GM23338 (cell line): ENCODE results near the gene AGTR1. TPM values are rescaled to one million over a fixed set of nuclear protein-coding genes. Genes with fewer than 3 reads are reported as not detected.

ENCODE experiments used
- ATAC-seq: fragments of 200-7000 bp; cut with Tn5 transposase; 3 replicates; pipeline ENCODE4 v1.9.1; 2020
- DNase-seq: peaks from one replicate; pipeline ENCODE4 v3.0.0-alpha.2; 2015; ENCODE audit warnings: low spot score
- H2AFZ ChIP-seq: fragments of 200-600 bp; sonication (generic); 2 replicates; pipeline ENCODE4 v1.8.0; 2016; ENCODE audit warnings: antibody characterized with exemption, mild to moderate bottlenecking, moderate library complexity
- H3F3A ChIP-seq: fragments of 200-600 bp; sonication (generic); replicated peaks from 2 replicates; pipeline ENCODE4 v1.8.0; 2017; ENCODE audit warnings: antibody characterized with exemption, mixed run types, low read depth
- H3K27ac ChIP-seq: fragments of 200-600 bp; sonication (generic); 2 replicates; pipeline ENCODE4 v1.6.1; 2016; ENCODE audit warnings: low read depth
- H3K27me3 ChIP-seq: fragments of 200-600 bp; sonication (generic); 2 replicates; pipeline ENCODE4 v1.8.0; 2016; ENCODE audit warnings: mild to moderate bottlenecking, mixed run types, moderate library complexity; ENCODE audit not compliant: insufficient read depth
- H3K36me3 ChIP-seq: fragments of 200-600 bp; sonication (generic); 2 replicates; pipeline ENCODE4 v1.8.0; 2016; ENCODE audit warnings: mild to moderate bottlenecking; ENCODE audit not compliant: insufficient read depth
- H3K4me1 ChIP-seq: fragments of 200-600 bp; sonication (generic); 2 replicates; pipeline ENCODE4 v1.8.0; 2016; ENCODE audit warnings: mild to moderate bottlenecking, moderate library complexity; ENCODE audit not compliant: insufficient read depth
- H3K4me2 ChIP-seq: fragments of 200-600 bp; sonication (generic); 2 replicates; pipeline ENCODE4 v1.7.1; 2017; ENCODE audit warnings: mixed run types
- H3K4me3 ChIP-seq: fragments of 200-600 bp; sonication (generic); 2 replicates; pipeline ENCODE4 v1.6.1; 2016; ENCODE audit warnings: mixed run types
- H3K79me2 ChIP-seq: fragments of 200-600 bp; sonication (generic); replicated peaks from 2 replicates; pipeline ENCODE4 v1.8.0; 2017; ENCODE audit warnings: mild to moderate bottlenecking; ENCODE audit not compliant: insufficient read depth
- H3K9me2 ChIP-seq: fragments of 200-600 bp; sonication (generic); 2 replicates; pipeline ENCODE4 v1.8.0; 2017; ENCODE audit not compliant: insufficient read depth
- H4K20me1 ChIP-seq: fragments of 200-600 bp; sonication (generic); replicated peaks from 2 replicates; pipeline ENCODE4 v1.8.0; 2017; ENCODE audit warnings: mild to moderate bottlenecking; ENCODE audit not compliant: insufficient read depth
- H3K27ac Mint-ChIP-seq: 2 replicates; pipeline ENCODE4 v1.8.0; 2020; ENCODE audit warnings: inconsistent platforms, mild to moderate bottlenecking, moderate library complexity, mixed read lengths
- H3K27me3 Mint-ChIP-seq: 3 replicates; pipeline ENCODE4 v1.8.0; 2022; ENCODE audit warnings: low read depth, mild to moderate bottlenecking, moderate library complexity, mixed read lengths, inconsistent platforms; ENCODE audit not compliant: insufficient read depth, poor library complexity
- H3K36me3 Mint-ChIP-seq: 3 replicates; pipeline ENCODE4 v1.8.0; 2021; ENCODE audit warnings: low read depth, mild to moderate bottlenecking, inconsistent platforms, moderate library complexity, mixed read lengths
- H3K4me1 Mint-ChIP-seq: 3 replicates; pipeline ENCODE4 v1.8.0; 2020; ENCODE audit warnings: mild to moderate bottlenecking, inconsistent platforms, mixed read lengths
- H3K4me3 Mint-ChIP-seq: 3 replicates; pipeline ENCODE4 v1.8.0; 2021; ENCODE audit warnings: moderate library complexity, mild to moderate bottlenecking, inconsistent platforms, mixed read lengths
- H3K9me3 Mint-ChIP-seq: 3 replicates; pipeline ENCODE4 v1.8.0; 2020; ENCODE audit warnings: moderate library complexity, mild to moderate bottlenecking, inconsistent platforms, mixed read lengths
- CREB1 ChIP-seq: fragments of 250-450 bp; sonication (Bioruptor Pico); IDR thresholded peaks from 2 replicates; pipeline ENCODE4 v1.5.0; 2020; ENCODE audit warnings: low read depth, mild to moderate bottlenecking, moderate library complexity
- CTCF ChIP-seq, 2 experiments: fragments of 200-600 bp in 1 of 2; sonication (generic) in 1 of 2; conservative IDR thresholded peaks; 2 replicates each; pipeline versions ENCODE4 v1.5.1 to v1.6.1; 2016 to 2017; ENCODE audit warnings: antibody characterized with exemption in 2 of 2, low read depth in 2 of 2, mild to moderate bottlenecking in 2 of 2, moderate library complexity in 1 of 2
- EZH2 ChIP-seq: fragments of 200-600 bp; sonication (generic); IDR thresholded peaks from one replicate; pipeline ENCODE4 v1.8.0; 2017; ENCODE audit warnings: antibody characterized with exemption, mild to moderate bottlenecking, low read depth; ENCODE audit not compliant: unreplicated experiment
- EZH2phosphoT487 ChIP-seq: fragments of 200-600 bp; sonication (generic); IDR thresholded peaks from one replicate; pipeline ENCODE4 v1.8.1; 2018; ENCODE audit warnings: antibody characterized with exemption; ENCODE audit not compliant: unreplicated experiment
- JUNB ChIP-seq: IDR thresholded peaks from one replicate; pipeline ENCODE4 v1.6.1; 2016; ENCODE audit warnings: antibody characterized with exemption; ENCODE audit not compliant: unreplicated experiment
- NANOG ChIP-seq: IDR thresholded peaks from 2 replicates; pipeline ENCODE4 v1.6.1; 2016; ENCODE audit warnings: antibody characterized with exemption, borderline replicate concordance
- POLR2AphosphoS5 ChIP-seq: IDR thresholded peaks from 2 replicates; pipeline ENCODE4 v1.6.1; 2016; ENCODE audit warnings: antibody characterized with exemption, low read depth
- REST ChIP-seq: IDR thresholded peaks from one replicate; pipeline ENCODE4 v1.6.1; 2018; ENCODE audit warnings: antibody characterized with exemption; ENCODE audit not compliant: unreplicated experiment
- STAT1 ChIP-seq: IDR thresholded peaks from one replicate; pipeline ENCODE4 v1.6.1; 2016; ENCODE audit warnings: antibody characterized with exemption; ENCODE audit not compliant: unreplicated experiment
- ZNF114 ChIP-seq: fragments of 250-450 bp; sonication (Bioruptor Pico); IDR thresholded peaks from 2 replicates; pipeline ENCODE4 v1.5.0; 2020; ENCODE audit warnings: mild to moderate bottlenecking, moderate library complexity
- ZNF331 ChIP-seq: fragments of 250-450 bp; sonication (Bioruptor Pico); IDR thresholded peaks from 2 replicates; pipeline ENCODE4 v1.5.0; 2020; ENCODE audit warnings: low read depth, mild to moderate bottlenecking, moderate library complexity
- ZNF462 ChIP-seq: fragments of 250-450 bp; sonication (Bioruptor Pico); IDR thresholded peaks from 2 replicates; pipeline ENCODE4 v1.5.0; 2020; ENCODE audit warnings: mild to moderate bottlenecking, moderate library complexity
- polyA plus RNA-seq: library from polyadenylated mRNA; unstranded; fragments of >200 nt; fragmentation: Nextera tagmentation; extraction: Ambion mirVana; gene quantifications from 2 replicates; pipeline ENCODE4 v1.2.1, GENCODE V29; 2016
- total RNA-seq: library from RNA; depleted of rRNA; stranded (reverse); fragments of >200 nt; shearing (Covaris generic); gene quantifications from 2 replicates; pipeline ENCODE4 v1.2.3, GENCODE V29; 2014
- TF ChIP-seq, protein P1 (sequence below): IDR thresholded peaks from 2 replicates; pipeline ENCODE4 v1.6.1; 2016; ENCODE audit warnings: antibody characterized with exemption

Gene AGTR1
- total and polyA plus RNA-seq, 2 experiments from 2014 or later = 0.16 TPM; not detected in 1

GRCh38 chr3:148741219-148741618 lies 43.5 kb downstream of the AGTR1 start:
- Mint-ChIP-seq H3K27me3 (no peaks in the 10 kb centered on the region), H3K36me3 (no peaks in the 10 kb centered on the region), H3K9me3 (no peaks in the 10 kb centered on the region), H3K27ac (no peak overlapping the region), H3K4me1 (no peaks in the 10 kb centered on the region), H3K4me3 (no peak overlapping the region)
- Histone ChIP-seq H3K27ac (no peak overlapping the region), H3K27me3 (no peaks in the 10 kb centered on the region), H3K4me2 (no peak overlapping the region), H3K36me3 (no peaks in the 10 kb centered on the region), H4K20me1 (no peaks in the 10 kb centered on the region), H3K4me1 (no peaks in the 10 kb centered on the region), H3F3A (no peaks in the 10 kb centered on the region), H3K9me2 (no peaks in the 10 kb centered on the region), H3K79me2 (no peaks in the 10 kb centered on the region), H2AFZ (no peak overlapping the region), H3K4me3 (no peak overlapping the region)
- TF ChIP-seq CTCF (conservative IDR thresholded peaks at IDR 0.05; ENCODE audit: low read depth in 2 of 2) = no peak
- no peak for TF ChIP-seq JUNB
- TF ChIP-seq POLR2AphosphoS5 = no peak
- TF ChIP-seq ZNF114 = no peak
- no peak for TF ChIP-seq ZNF331
- TF ChIP-seq ZNF462 (CRISPR knock-in tag) = no peak
- TF ChIP-seq, protein P1, sequence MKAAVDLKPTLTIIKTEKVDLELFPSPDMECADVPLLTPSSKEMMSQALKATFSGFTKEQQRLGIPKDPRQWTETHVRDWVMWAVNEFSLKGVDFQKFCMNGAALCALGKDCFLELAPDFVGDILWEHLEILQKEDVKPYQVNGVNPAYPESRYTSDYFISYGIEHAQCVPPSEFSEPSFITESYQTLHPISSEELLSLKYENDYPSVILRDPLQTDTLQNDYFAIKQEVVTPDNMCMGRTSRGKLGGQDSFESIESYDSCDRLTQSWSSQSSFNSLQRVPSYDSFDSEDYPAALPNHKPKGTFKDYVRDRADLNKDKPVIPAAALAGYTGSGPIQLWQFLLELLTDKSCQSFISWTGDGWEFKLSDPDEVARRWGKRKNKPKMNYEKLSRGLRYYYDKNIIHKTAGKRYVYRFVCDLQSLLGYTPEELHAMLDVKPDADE = no peak
- no peak for TF ChIP-seq REST
- TF ChIP-seq EZH2 = no peak
- no peak for TF ChIP-seq NANOG
- no peak for TF ChIP-seq STAT1
- TF ChIP-seq CREB1 (CRISPR knock-in tag) = no peak
- no peak for TF ChIP-seq EZH2phosphoT487
- no peak for DNase-seq
- no peak for ATAC-seq
